Measurements from ENCODE around the gene OPCML. TPM values are rescaled to one million over a fixed set of nuclear protein-coding genes. Genes with fewer than 3 reads are reported as not detected.

The OPCML gene
- polyA plus RNA-seq, 3 donors: not detected

GRCh38 chr11:132623511-132623910, 908.8 kb downstream of the OPCML start:
- H3K4me3 ChIP-seq (replicated peaks in 1 of 3; ENCODE audit: low read depth in 2 of 3, low read length in 3 of 3): no peak overlapping the region
- H3K79me2 ChIP-seq (ENCODE audit: insufficient read depth, low read length): no peaks in the 10 kb centered on the region
- H3K9me3 ChIP-seq (replicated peaks in 1 of 2; ENCODE audit: control insufficient read depth in 1 of 2, insufficient read depth in 1 of 2, low read length in 2 of 2): peaks cover 3 to 5% of the 10 kb centered on the region in 2 donors
- H3K36me3 ChIP-seq (replicated peaks in 1 of 2; ENCODE audit: control insufficient read depth in 1 of 2, insufficient read depth in 2 of 2, low read length in 2 of 2): no peaks in the 10 kb centered on the region
- intact Hi-C loops (cut with micrococcal nuclease): no loop called here
- Mint-ChIP-seq H3K27ac (no peak overlapping the region), H3K4me1 (no peaks in the 10 kb centered on the region), H3K27me3 (ENCODE audit: low read depth in 3 of 3) (no peaks in the 10 kb centered on the region), H3K4me3 (no peak overlapping the region), H3K36me3 (no peaks in the 10 kb centered on the region), H3K9me3 (peaks cover 0 to 12% (median 5%) of the 10 kb centered on the region in 7 donors)
- no peaks in the 10 kb centered on the region for H4K20me1 ChIP-seq (ENCODE audit: insufficient read depth, low read length)
- TF ChIP-seq CTCF (IDR thresholded peaks at IDR 0.05): no peak
- H3K27me3 ChIP-seq (ENCODE audit: control insufficient read depth in 2 of 2, insufficient read depth in 2 of 2, low read length in 2 of 2): no peaks in the 10 kb centered on the region
- no peak overlapping the region for H2AFZ ChIP-seq (ENCODE audit: insufficient read depth, low read depth, low read length, poor library complexity, severe bottlenecking)
- no CpG with 5 or more reads among the region's 4 CpGs for WGBS (ENCODE audit: insufficient coverage)
- H3K27ac ChIP-seq (ENCODE audit: low read depth in 1 of 2, low read length in 2 of 2): no peak overlapping the region
- DNase-seq: no peak
- no peak overlapping the region for H3K4me2 ChIP-seq (replicated peaks; ENCODE audit: extremely low read depth, low read length, poor library complexity, severe bottlenecking)
- H3K9ac ChIP-seq (ENCODE audit: insufficient read depth, low read length, poor library complexity, severe bottlenecking): no peak overlapping the region
- H3K4me1 ChIP-seq (ENCODE audit: control insufficient read depth in 1 of 2, insufficient read depth in 2 of 2, low read length in 2 of 2): no peaks in the 10 kb centered on the region

- Histone ChIP-seq H2AFZ (ENCODE audit: insufficient read depth, low read depth, low read length, poor library complexity, severe bottlenecking) (no peak overlapping the region), H4K20me1 (ENCODE audit: insufficient read depth, low read length) (no peaks in the 10 kb centered on the region), H3K27ac (ENCODE audit: low read depth in 1 of 2, low read length in 2 of 2) (no peak overlapping the region), H3K4me1 (ENCODE audit: control insufficient read depth in 1 of 2, insufficient read depth in 2 of 2, low read length in 2 of 2) (no peaks in the 10 kb centered on the region), H3K36me3 (replicated peaks in 1 of 2; ENCODE audit: control insufficient read depth in 1 of 2, insufficient read depth in 2 of 2, low read length in 2 of 2) (no peaks in the 10 kb centered on the region), H3K79me2 (ENCODE audit: insufficient read depth, low read length) (no peaks in the 10 kb centered on the region), H3K9me3 (replicated peaks in 1 of 2; ENCODE audit: control insufficient read depth in 1 of 2, insufficient read depth in 1 of 2, low read length in 2 of 2) (peaks cover 3 to 5% of the 10 kb centered on the region in 2 donors), H3K4me3 (replicated peaks in 1 of 3; ENCODE audit: low read depth in 2 of 3, low read length in 3 of 3) (no peak overlapping the region), H3K4me2 (replicated peaks; ENCODE audit: extremely low read depth, low read length, poor library complexity, severe bottlenecking) (no peak overlapping the region), H3K9ac (ENCODE audit: insufficient read depth, low read length, poor library complexity, severe bottlenecking) (no peak overlapping the region), H3K27me3 (ENCODE audit: control insufficient read depth in 2 of 2, insufficient read depth in 2 of 2, low read length in 2 of 2) (no peaks in the 10 kb centered on the region)
- no peak overlapping the region for H3K4me3 Mint-ChIP-seq
- H3K27ac Mint-ChIP-seq: no peak overlapping the region
- intact Hi-C loops (cut with micrococcal nuclease): no loop called here
- no peaks in the 10 kb centered on the region for H3K27me3 Mint-ChIP-seq (ENCODE audit: low read depth in 3 of 3)
- 80% methylated on average over 5 of the region's 6 CpGs for WGBS (ENCODE audit: insufficient coverage)
- no peak for TF ChIP-seq CTCF (IDR thresholded peaks at IDR 0.05)
- no peaks in the 10 kb centered on the region for H3K4me1 Mint-ChIP-seq
- H3K9me3 Mint-ChIP-seq: peaks cover 0 to 12% (median 7%) of the 10 kb centered on the region in 7 donors
- H3K36me3 Mint-ChIP-seq: no peaks in the 10 kb centered on the region
- no peak for DNase-seq
Measured at GRCh38 chr11:132621976-132622580, 910.2 kb downstream of the OPCML start.
